ENCODE results near the gene CYBA. TPM values are rescaled to one million over a fixed set of nuclear protein-coding genes. Genes with fewer than 3 reads are reported as not detected.

The CYBA gene
- total and polyA plus RNA-seq, 9 of the 15 experiments (the other 6 are each of a cell fraction or from before 2014, with no cell fraction given): 0.34 to 683 (median 93.0) TPM

DNA sequence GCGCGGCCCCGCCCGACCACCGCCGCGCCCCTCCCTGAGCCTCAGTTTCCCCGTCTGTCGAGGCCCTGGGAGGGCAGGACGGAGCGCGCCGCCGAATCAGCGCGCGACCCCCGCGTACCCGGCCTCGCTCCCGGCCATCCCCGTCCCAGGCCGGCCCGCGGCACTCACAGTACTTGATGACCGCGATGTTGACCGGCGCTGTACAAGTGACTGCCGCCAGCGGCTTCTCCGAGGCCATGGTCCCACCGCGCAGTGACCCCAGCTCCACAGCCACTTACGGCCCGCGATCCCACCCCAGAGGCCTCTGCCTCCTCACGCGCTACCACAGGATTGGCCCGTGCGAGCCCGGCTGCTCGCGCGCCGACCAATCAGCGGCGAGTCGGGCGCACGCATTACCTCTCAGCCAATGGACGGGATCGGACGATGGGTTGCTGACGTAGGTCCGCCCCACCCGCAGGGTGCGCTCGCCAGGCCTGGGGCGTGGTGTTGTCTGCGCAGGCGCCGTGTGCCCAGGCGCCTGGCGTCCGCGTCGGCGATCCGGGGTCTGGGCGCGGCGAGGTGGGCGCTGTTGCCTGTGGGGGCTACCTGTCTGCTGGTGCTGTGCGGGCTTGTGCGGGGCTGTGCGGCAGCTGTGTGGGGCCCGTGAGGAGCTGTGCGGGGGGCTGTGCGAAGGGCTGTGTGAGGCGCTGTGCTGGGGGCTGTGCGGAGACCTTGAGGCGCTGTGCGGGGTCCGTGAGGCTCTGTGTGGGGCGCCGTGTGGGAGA lies 12.2 kb upstream of the CYBA start, which contains the start of gene MVD:
MVD (minus strand) TSS at position 249 of the 764 bp plus-strand sequence; CDS start at position 238, 11 bp downstream.
- peaks cover 17 to 71% of the 10 kb centered on the region in 2 experiments for H3K4me1 ChIP-seq (replicated peaks in 1 of 2; ENCODE audit: control insufficient read depth in 2 of 2, insufficient read depth in 2 of 2, low read length in 2 of 2)
- H3K4me2 ChIP-seq (ENCODE audit: insufficient read depth, low read length): peak within 1 kb of the TSS; percentile 99
- H2AFZ ChIP-seq (ENCODE audit: low read depth, low read length): peak within 1 kb of the TSS; percentile 92
- peaks cover 69% of the 10 kb centered on the region for H3K79me2 ChIP-seq (ENCODE audit: control insufficient read depth, insufficient read depth, low read length)
- no peaks in the 10 kb centered on the region for H3K9me1 ChIP-seq (ENCODE audit: control insufficient read depth, insufficient read depth, low read length)
- peak; percentile 97 for FAIRE-seq
- peak within 1 kb of the TSS; percentile 86 to 97 for H3K9ac ChIP-seq (ENCODE audit: insufficient read depth in 1 of 2, low read depth in 2 of 2, low read length in 2 of 2)
- ChIA-PET POLR2A (interaction anchor here (0.7 to 1.2 kb wide), 10 partner anchors 9 to 195 kb away, joined by 3 to 10 read pairs (median 4); no protein-coding TSS in a partner anchor), CTCF (ENCODE audit: low intra/inter-chr PET ratio) (interaction anchor here (0.5 kb wide), 1 partner anchor 74 kb away, joined by 3 read pairs; no protein-coding TSS in a partner anchor)
- peak within 1 kb of the TSS; percentile 88 for H3K27ac ChIP-seq (ENCODE audit: extremely low read depth, low read depth, low read length)
- peaks cover 34% of the 10 kb centered on the region; the same call in 1 of the 3 replicates for H3K36me3 ChIP-seq (ENCODE audit: control insufficient read depth, insufficient read depth, low read length)
- peak; percentile 99 for ATAC-seq
- peak; percentile 100 for DNase-seq (ENCODE audit: extremely low read depth in 1 of 4, low spot score in 3 of 4)
- intact Hi-C loops (cut with micrococcal nuclease): loop anchor here (2.0 to 5.0 kb wide), 2 partner anchors 24 to 44 kb away; partner anchors contain the start of genes CTU2, RNF166 and SNAI3
- H4K20me1 ChIP-seq (replicated peaks; ENCODE audit: control insufficient read depth, insufficient read depth, low read length): 0 out of 2 replicates have a peak, but pooled peaks cover 4% of the 10 kb centered on the region
- peak within 1 kb of the TSS; percentile 92 for H3K4me3 ChIP-seq
- WGBS (ENCODE audit: insufficient coverage, low coverage, missing lambda C conversion rate): under 1% methylated on average over 88 of the region's 88 CpGs
- BruUV-seq (replicated peaks): no TSS peak
- no peaks in the 10 kb centered on the region for H3K27me3 ChIP-seq (ENCODE audit: control insufficient read depth in 2 of 2, insufficient read depth in 2 of 2, low read length in 2 of 2)
- in situ Hi-C loops (cut with MboI): no loop called here
- no peaks in the 10 kb centered on the region for H3K9me3 ChIP-seq (replicated peaks; ENCODE audit: control insufficient read depth, insufficient read depth, low read depth, low read length)
- TF ChIP-seq, protein P1, sequence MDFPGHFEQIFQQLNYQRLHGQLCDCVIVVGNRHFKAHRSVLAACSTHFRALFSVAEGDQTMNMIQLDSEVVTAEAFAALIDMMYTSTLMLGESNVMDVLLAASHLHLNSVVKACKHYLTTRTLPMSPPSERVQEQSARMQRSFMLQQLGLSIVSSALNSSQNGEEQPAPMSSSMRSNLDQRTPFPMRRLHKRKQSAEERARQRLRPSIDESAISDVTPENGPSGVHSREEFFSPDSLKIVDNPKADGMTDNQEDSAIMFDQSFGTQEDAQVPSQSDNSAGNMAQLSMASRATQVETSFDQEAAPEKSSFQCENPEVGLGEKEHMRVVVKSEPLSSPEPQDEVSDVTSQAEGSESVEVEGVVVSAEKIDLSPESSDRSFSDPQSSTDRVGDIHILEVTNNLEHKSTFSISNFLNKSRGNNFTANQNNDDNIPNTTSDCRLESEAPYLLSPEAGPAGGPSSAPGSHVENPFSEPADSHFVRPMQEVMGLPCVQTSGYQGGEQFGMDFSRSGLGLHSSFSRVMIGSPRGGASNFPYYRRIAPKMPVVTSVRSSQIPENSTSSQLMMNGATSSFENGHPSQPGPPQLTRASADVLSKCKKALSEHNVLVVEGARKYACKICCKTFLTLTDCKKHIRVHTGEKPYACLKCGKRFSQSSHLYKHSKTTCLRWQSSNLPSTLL (IDR thresholded peaks at IDR 0.05): no peak; the same call in 1 of the 2 replicates
- no peak for TF ChIP-seq HDAC3 (IDR thresholded peaks at IDR 0.05; ENCODE audit: borderline replicate concordance, partially characterized antibody)
- TF ChIP-seq KDM4B (IDR thresholded peaks at IDR 0.05; ENCODE audit: borderline replicate concordance in 2 of 2, low read depth in 1 of 2): peak in 1 of 2 experiments; percentile 77; a peak in 1 of 4 replicates
- no peak for TF ChIP-seq ZNF436 (CRISPR knock-in tag; IDR thresholded peaks at IDR 0.05)
- TF ChIP-seq, protein P2, sequence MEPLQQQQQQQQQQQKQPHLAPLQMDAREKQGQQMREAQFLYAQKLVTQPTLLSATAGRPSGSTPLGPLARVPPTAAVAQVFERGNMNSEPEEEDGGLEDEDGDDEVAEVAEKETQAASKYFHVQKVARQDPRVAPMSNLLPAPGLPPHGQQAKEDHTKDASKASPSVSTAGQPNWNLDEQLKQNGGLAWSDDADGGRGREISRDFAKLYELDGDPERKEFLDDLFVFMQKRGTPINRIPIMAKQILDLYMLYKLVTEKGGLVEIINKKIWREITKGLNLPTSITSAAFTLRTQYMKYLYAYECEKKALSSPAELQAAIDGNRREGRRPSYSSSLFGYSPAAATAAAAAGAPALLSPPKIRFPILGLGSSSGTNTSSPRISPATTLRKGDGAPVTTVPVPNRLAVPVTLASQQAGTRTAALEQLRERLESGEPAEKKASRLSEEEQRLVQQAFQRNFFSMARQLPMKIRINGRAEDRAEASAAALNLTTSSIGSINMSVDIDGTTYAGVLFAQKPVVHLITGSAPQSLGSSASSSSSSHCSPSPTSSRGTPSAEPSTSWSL (CRISPR knock-in tag; IDR thresholded peaks at IDR 0.05; ENCODE audit: borderline replicate concordance): no peak
- no peak; the same call in 1 of the 2 replicates for TF ChIP-seq ZC3H4 (CRISPR knock-in tag; IDR thresholded peaks at IDR 0.05; ENCODE audit: borderline replicate concordance)
- no peak for TF ChIP-seq LCOR (CRISPR knock-in tag; IDR thresholded peaks at IDR 0.05)
- TF ChIP-seq HMG20A (CRISPR knock-in tag; conservative IDR thresholded peaks at IDR 0.05): no peak
- TF ChIP-seq HOXB6 (CRISPR knock-in tag; IDR thresholded peaks at IDR 0.05; ENCODE audit: borderline replicate concordance): no peak
- no peak; the same call in 1 of the 2 replicates for TF ChIP-seq SOX6 (IDR thresholded peaks at IDR 0.05)
- peak; percentile 35; the same call in 1 of the 2 replicates for TF ChIP-seq DMBX1 (CRISPR knock-in tag; IDR thresholded peaks at IDR 0.05; ENCODE audit: borderline replicate concordance)
